Endothelial cell of umbilical vein (primary cell): ENCODE results near the gene ADNP. TPM values are rescaled to one million over a fixed set of nuclear protein-coding genes. Genes with fewer than 3 reads are reported as not detected.

Experiments used
- BruUV-seq: library from RNA; stranded (reverse); fragments of 400-500 nt; replicated peaks from 2 replicates; lab custom pipeline; 2021; lab: Mats Ljungman, UMichigan
- CTCF ChIA-PET: fragments of 300-600, 350-600 bp; sonication (Branson Sonifier 250); formaldehyde crosslinking; loops from one replicate; lab custom pipeline; 2021; ENCODE audit warnings: antibody characterized with exemption, inconsistent platforms; lab: Charles Lee
- POLR2A ChIA-PET: fragments of 300-600, 350-600 bp; sonication (Branson Sonifier 250); formaldehyde crosslinking; loops from one replicate; lab custom pipeline; 2021; ENCODE audit warnings: antibody characterized with exemption, inconsistent platforms; lab: Charles Lee
- DNase-seq: peaks from one replicate; pipeline ENCODE4 v3.0.0-alpha.2; 2011; ENCODE audit warnings: low read depth, low spot score
- FAIRE-seq: peaks from 2 replicates; lab custom pipeline; 2011; peaks lifted over from hg19 to GRCh38; lab: Jason Lieb, UNC
- H2AFZ ChIP-seq: 2 replicates; pipeline ENCODE4 v1.6.0; 2012; ENCODE audit warnings: low read depth, low read length, control low read depth, inconsistent platforms
- H3K27ac ChIP-seq: 2 replicates; pipeline ENCODE4 v1.5.1; 2011; ENCODE audit warnings: low read depth, mild to moderate bottlenecking, control low read depth, low read length, moderate library complexity; ENCODE audit not compliant: insufficient read depth
- H3K27me3 ChIP-seq, 2 experiments: 2 replicates each; pipeline versions ENCODE4 v1.6.0 to v1.6.1; 2011; ENCODE audit warnings: low read length in 2 of 2, mixed read lengths in 1 of 2; ENCODE audit not compliant: control insufficient read depth in 2 of 2, insufficient read depth in 2 of 2
- H3K36me3 ChIP-seq, 2 experiments: 2 replicates in 1 of 2; 3 replicates in 1 of 2; pipeline ENCODE4 v1.5.1; 2011; ENCODE audit warnings: low read length in 2 of 2, mild to moderate bottlenecking in 1 of 2, moderate library complexity in 1 of 2; ENCODE audit not compliant: control insufficient read depth in 2 of 2, insufficient read depth in 2 of 2; ENCODE audit errors: extremely low read depth in 1 of 2
- H3K4me1 ChIP-seq: 3 replicates; pipeline ENCODE4 v1.5.1; 2011; ENCODE audit warnings: mild to moderate bottlenecking, low read length; ENCODE audit not compliant: control insufficient read depth, insufficient read depth; ENCODE audit errors: extremely low read depth
- H3K4me2 ChIP-seq: 2 replicates; pipeline ENCODE4 v1.6.1; 2011; ENCODE audit warnings: low read length, control low read depth, mixed read lengths; ENCODE audit not compliant: insufficient read depth
- H3K4me3 ChIP-seq, 3 experiments: fragments of 200-600 bp in 1 of 3; sonication (generic), shearing (Covaris generic) in 1 of 3; replicated peaks in 1 of 3; 2 replicates each; pipeline ENCODE4 v1.5.1; 2011 to 2016; ENCODE audit warnings: control low read depth in 3 of 3, low read length in 3 of 3, mild to moderate bottlenecking in 2 of 3, inconsistent platforms in 1 of 3, low read depth in 1 of 3, moderate library complexity in 1 of 3; ENCODE audit not compliant: insufficient read depth in 1 of 3
- H3K79me2 ChIP-seq: 2 replicates; pipeline ENCODE4 v1.6.0; 2012; ENCODE audit warnings: low read length, inconsistent platforms; ENCODE audit not compliant: control insufficient read depth, insufficient read depth
- H3K9ac ChIP-seq: replicated peaks from 2 replicates; pipeline ENCODE3; 2011; ENCODE audit warnings: low read length, control low read depth; ENCODE audit not compliant: insufficient read depth; ENCODE audit errors: extremely low read depth
- H3K9me1 ChIP-seq: replicated peaks from 3 replicates; pipeline ENCODE4 v1.6.0; 2011; ENCODE audit warnings: mild to moderate bottlenecking, low read length; ENCODE audit not compliant: control insufficient read depth, insufficient read depth; ENCODE audit errors: extremely low read depth
- H3K9me3 ChIP-seq: replicated peaks from 2 replicates; pipeline ENCODE4 v1.5.1; 2012; ENCODE audit warnings: low read length, inconsistent platforms; ENCODE audit not compliant: control insufficient read depth, insufficient read depth
- H4K20me1 ChIP-seq: replicated peaks from 2 replicates; pipeline ENCODE3; 2011; ENCODE audit warnings: mild to moderate bottlenecking, low read length; ENCODE audit not compliant: control insufficient read depth, insufficient read depth; ENCODE audit errors: extremely low read depth
- MYC ChIP-seq: IDR thresholded peaks from one replicate; pipeline ENCODE4 v1.6.1; 2011; ENCODE audit warnings: mild to moderate bottlenecking, low read depth, low read length
- POLR2A ChIP-seq: IDR thresholded peaks from 2 replicates; pipeline ENCODE4 v1.6.1; 2012; ENCODE audit warnings: low read depth, mild to moderate bottlenecking, control low read depth, low read length
- POLR2AphosphoS5 ChIP-seq: IDR thresholded peaks from 2 replicates; pipeline ENCODE4 v1.6.1; 2012; ENCODE audit warnings: low read depth, mild to moderate bottlenecking, control low read depth, low read length, moderate library complexity; ENCODE audit not compliant: insufficient read depth
- dilution Hi-C: fragments of 300-500 bp; cut with MboI; formaldehyde crosslinking; loops from one replicate; pipeline ENCODE4 v1.15.0; 2019; ENCODE audit warnings: low sequenced_read_pairs; ENCODE audit not compliant: extremely low pct_ligation_motif_present
- intact Hi-C: fragments of 100-400 bp; cut with micrococcal nuclease; formaldehyde crosslinking; loops from one replicate; pipeline ENCODE4 v1.10.0; 2022
- polyA plus RNA-seq, 4 experiments: library from polyadenylated mRNA; depleted of rRNA in 3 of 4; stranded (reverse) in 3 of 4; unstranded in 1 of 4; fragments of >200 nt; gene quantifications; 2 replicates each; pipeline versions ENCODE4 v1.2.1 to v1.2.3, GENCODE V29; 2011 to 2012; ENCODE audit warnings: missing spikeins in 1 of 4
- total RNA-seq: library from RNA; stranded (reverse); gene quantifications from 2 replicates; pipeline ENCODE4 v1.2.3, GENCODE V29; 2021
- TF ChIP-seq, protein P1 (sequence below): IDR thresholded peaks from 2 replicates; pipeline ENCODE4 v1.6.1; 2011; ENCODE audit not compliant: insufficient read depth, insufficient read length

ADNP gene
- total and polyA plus RNA-seq, 2 donors (not counting 3 experiments of a cell fraction or from before 2014, with no cell fraction given) = 17.8 to 66.0 TPM

DNA sequence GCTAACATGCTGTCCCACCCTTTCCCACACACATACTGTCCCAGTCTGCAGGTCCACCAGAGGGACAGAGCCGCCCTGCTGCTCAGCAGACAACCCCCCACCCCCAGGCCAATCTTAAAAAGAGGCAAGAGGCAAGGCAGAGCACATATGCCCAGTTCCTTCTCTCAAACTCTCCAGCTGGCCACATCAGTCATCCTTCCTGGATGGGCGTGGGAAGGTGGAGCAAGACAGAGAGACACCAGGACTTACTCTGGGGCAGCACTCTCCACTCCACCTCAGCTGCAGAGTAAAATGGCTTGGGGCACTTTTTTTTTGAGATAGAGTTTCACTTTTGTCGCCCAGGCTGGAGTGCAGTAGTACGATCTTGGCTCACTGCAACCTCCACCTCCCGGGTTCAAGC, 38.2 kb upstream of the ADNP start:
- no peaks in the 10 kb centered on the region for H3K36me3 ChIP-seq
- TF ChIP-seq POLR2A (no peak), MYC (no peak)
- TF ChIP-seq, protein P1, sequence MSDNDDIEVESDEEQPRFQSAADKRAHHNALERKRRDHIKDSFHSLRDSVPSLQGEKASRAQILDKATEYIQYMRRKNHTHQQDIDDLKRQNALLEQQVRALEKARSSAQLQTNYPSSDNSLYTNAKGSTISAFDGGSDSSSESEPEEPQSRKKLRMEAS = no peak
- peaks cover 7 to 8% of the 10 kb centered on the region in 2 experiments for H3K27me3 ChIP-seq
- H3K27ac ChIP-seq = no peak overlapping the region
- FAIRE-seq (no peak), DNase-seq (no peak)
- H3K4me1 ChIP-seq = no peaks in the 10 kb centered on the region
- H3K9me3 ChIP-seq = no peaks in the 10 kb centered on the region
- ChIA-PET POLR2A (no interaction called here), CTCF (interaction anchor here (2.5 kb wide), 1 partner anchor 12 kb away, joined by 10 read pairs; no protein-coding TSS in a partner anchor)
- H3K9ac ChIP-seq = no peak overlapping the region
- H3K79me2 ChIP-seq = no peaks in the 10 kb centered on the region
- H2AFZ ChIP-seq = no peak overlapping the region
- no peaks in the 10 kb centered on the region for H3K9me1 ChIP-seq
- no TSS peak for BruUV-seq
- intact Hi-C loops (no loop called here), dilution Hi-C loops (no loop called here)
- H3K4me3 ChIP-seq = no peak overlapping the region
- H4K20me1 ChIP-seq = no peaks in the 10 kb centered on the region
- H3K4me2 ChIP-seq = no peak overlapping the region

DNA sequence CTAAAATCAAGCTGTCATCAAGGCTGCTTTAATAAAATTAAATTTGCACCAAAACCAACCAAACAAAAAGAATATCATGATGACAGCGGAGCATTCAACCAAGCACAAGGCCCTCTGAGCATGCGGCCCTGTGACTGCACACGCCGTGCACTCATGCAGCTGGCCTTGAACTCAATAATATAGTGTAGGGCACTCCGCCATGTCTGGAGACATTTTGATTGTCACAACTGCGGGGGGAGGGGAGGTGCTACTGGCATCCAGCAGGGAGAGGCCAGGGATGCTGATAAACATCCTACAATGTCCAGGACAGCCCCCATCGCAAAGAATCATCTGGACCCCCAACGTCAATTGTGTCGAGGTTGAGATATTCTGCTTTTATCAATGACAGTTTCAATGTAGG, 37.1 kb upstream of the ADNP start:
- dilution Hi-C loops (no loop called here), intact Hi-C loops (no loop called here)
- Histone ChIP-seq H3K4me3 (no peak overlapping the region), H3K27ac (no peak overlapping the region), H3K9me3 (no peaks in the 10 kb centered on the region), H3K4me2 (no peak overlapping the region), H2AFZ (no peak overlapping the region), H3K9me1 (no peaks in the 10 kb centered on the region), H3K79me2 (no peaks in the 10 kb centered on the region), H3K4me1 (no peaks in the 10 kb centered on the region), H3K36me3 (no peaks in the 10 kb centered on the region), H3K9ac (no peak overlapping the region), H4K20me1 (no peaks in the 10 kb centered on the region), H3K27me3 (peaks cover 7 to 8% of the 10 kb centered on the region in 2 experiments)
- CTCF ChIA-PET = interaction anchor here (0.8 to 2.5 kb wide), 3 partner anchors 13 to 47 kb away, joined by 3 to 10 read pairs (median 3); no protein-coding TSS in a partner anchor
- POLR2A ChIA-PET = no interaction called here
- TF ChIP-seq MYC (no peak), POLR2AphosphoS5 (no peak)
- TF ChIP-seq, protein P1 = no peak
- no TSS peak for BruUV-seq
- DNase-seq = no peak
- FAIRE-seq = no peak
